DND-41 (cell line): ENCODE data around the gene RANBP9.

ENCODE experiments used
- ATAC-seq: fragments of 200-7000 bp; cut with Tn5 transposase; 3 replicates; pipeline ENCODE4 v1.9.1; 2021; ENCODE audit warnings: low read depth; ENCODE audit not compliant: insufficient read depth
- DNase-seq: peaks from one replicate; pipeline ENCODE4 v3.0.0-alpha.2; 2020
- H2AFZ ChIP-seq: 2 replicates; pipeline ENCODE4 v1.6.0; 2012; ENCODE audit warnings: low read depth, low read length
- H3K27ac ChIP-seq: 2 replicates; pipeline ENCODE4 v1.5.1; 2012; ENCODE audit warnings: low read length, inconsistent platforms
- H3K27me3 ChIP-seq: fragments of 200-600 bp; sonication (generic); 2 replicates; pipeline ENCODE4 v1.6.0; 2012; ENCODE audit warnings: low read length, mild to moderate bottlenecking, inconsistent platforms; ENCODE audit not compliant: insufficient read depth, poor library complexity
- H3K36me3 ChIP-seq: 2 replicates; pipeline ENCODE4 v1.5.1; 2012; ENCODE audit warnings: low read length, inconsistent platforms; ENCODE audit not compliant: insufficient read depth
- H3K4me1 ChIP-seq: 2 replicates; pipeline ENCODE4 v1.5.1; 2012; ENCODE audit warnings: mild to moderate bottlenecking, low read length; ENCODE audit not compliant: insufficient read depth
- H3K4me2 ChIP-seq: 2 replicates; pipeline ENCODE4 v1.6.0; 2012; ENCODE audit warnings: mild to moderate bottlenecking, moderate library complexity, low read length, inconsistent platforms; ENCODE audit not compliant: insufficient read depth
- H3K4me3 ChIP-seq, 2 experiments: fragments of 200-600 bp in 1 of 2; shearing (Covaris generic) in 1 of 2; 2 replicates each; pipeline ENCODE4 v1.5.1; 2012 to 2016; ENCODE audit warnings: inconsistent platforms in 2 of 2, low read length in 2 of 2, mild to moderate bottlenecking in 2 of 2, low read depth in 1 of 2, moderate library complexity in 1 of 2
- H3K79me2 ChIP-seq: 2 replicates; pipeline ENCODE4 v1.6.0; 2012; ENCODE audit warnings: low read length, inconsistent platforms; ENCODE audit not compliant: insufficient read depth
- H3K9ac ChIP-seq: 2 replicates; pipeline ENCODE4 v1.6.0; 2012; ENCODE audit warnings: low read depth, mild to moderate bottlenecking, inconsistent platforms, low read length, moderate library complexity
- H3K9me3 ChIP-seq: 2 replicates; pipeline ENCODE4 v1.5.1; 2012; ENCODE audit warnings: low read length, moderate library complexity, mild to moderate bottlenecking, inconsistent platforms; ENCODE audit not compliant: insufficient read depth, severe bottlenecking
- H4K20me1 ChIP-seq: 2 replicates; pipeline ENCODE4 v1.6.0; 2012; ENCODE audit warnings: low read length; ENCODE audit not compliant: insufficient read depth
- EZH2 ChIP-seq: IDR thresholded peaks from 3 replicates; pipeline ENCODE4 v1.6.1; 2012; ENCODE audit warnings: borderline replicate concordance, low read depth, mild to moderate bottlenecking, moderate library complexity, low read length, inconsistent platforms; ENCODE audit not compliant: severe bottlenecking
- TF ChIP-seq, protein P1 (sequence below): IDR thresholded peaks from 2 replicates; pipeline ENCODE4 v1.5.1; 2012; ENCODE audit warnings: borderline replicate concordance, low read length, moderate library complexity, mild to moderate bottlenecking; ENCODE audit not compliant: poor library complexity, severe bottlenecking; ENCODE audit errors: extremely low read depth

RANBP9 gene

DNA sequence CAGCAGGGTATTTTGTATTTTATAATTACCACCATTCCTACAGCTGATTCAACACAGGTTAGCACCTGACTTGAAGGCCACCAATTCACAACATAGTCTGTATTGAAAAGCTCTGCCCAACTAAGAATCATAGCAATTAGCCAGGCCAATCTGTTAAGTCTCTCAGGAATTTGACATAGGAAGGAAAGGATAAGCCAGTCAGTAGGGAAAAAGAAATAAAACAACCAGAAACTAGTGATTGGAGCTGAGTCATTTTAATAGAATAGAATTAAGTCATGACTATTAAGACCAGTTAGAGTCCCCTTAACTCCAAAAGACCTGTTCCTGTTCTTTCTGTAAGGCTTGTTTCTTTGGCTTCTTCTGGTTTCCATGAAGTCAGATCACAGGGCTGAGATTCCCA is 8.1 kb downstream of the RANBP9 start:
- H3K4me2 ChIP-seq, result no peak overlapping the region
- TF ChIP-seq, protein P1, sequence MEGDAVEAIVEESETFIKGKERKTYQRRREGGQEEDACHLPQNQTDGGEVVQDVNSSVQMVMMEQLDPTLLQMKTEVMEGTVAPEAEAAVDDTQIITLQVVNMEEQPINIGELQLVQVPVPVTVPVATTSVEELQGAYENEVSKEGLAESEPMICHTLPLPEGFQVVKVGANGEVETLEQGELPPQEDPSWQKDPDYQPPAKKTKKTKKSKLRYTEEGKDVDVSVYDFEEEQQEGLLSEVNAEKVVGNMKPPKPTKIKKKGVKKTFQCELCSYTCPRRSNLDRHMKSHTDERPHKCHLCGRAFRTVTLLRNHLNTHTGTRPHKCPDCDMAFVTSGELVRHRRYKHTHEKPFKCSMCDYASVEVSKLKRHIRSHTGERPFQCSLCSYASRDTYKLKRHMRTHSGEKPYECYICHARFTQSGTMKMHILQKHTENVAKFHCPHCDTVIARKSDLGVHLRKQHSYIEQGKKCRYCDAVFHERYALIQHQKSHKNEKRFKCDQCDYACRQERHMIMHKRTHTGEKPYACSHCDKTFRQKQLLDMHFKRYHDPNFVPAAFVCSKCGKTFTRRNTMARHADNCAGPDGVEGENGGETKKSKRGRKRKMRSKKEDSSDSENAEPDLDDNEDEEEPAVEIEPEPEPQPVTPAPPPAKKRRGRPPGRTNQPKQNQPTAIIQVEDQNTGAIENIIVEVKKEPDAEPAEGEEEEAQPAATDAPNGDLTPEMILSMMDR, result no peak
- no peak for TF ChIP-seq EZH2
- H3K4me3 ChIP-seq, result no peak overlapping the region
- H3K4me1 ChIP-seq, result peaks cover 28% of the 10 kb centered on the region
- no peak overlapping the region for H3K9ac ChIP-seq
- peaks cover 86% of the 10 kb centered on the region for H4K20me1 ChIP-seq
- no peaks in the 10 kb centered on the region for H3K27me3 ChIP-seq
- no peaks in the 10 kb centered on the region for H3K9me3 ChIP-seq
- H3K27ac ChIP-seq, result no peak overlapping the region
- peaks cover 100% of the 10 kb centered on the region for H3K79me2 ChIP-seq
- ATAC-seq, result no peak
- H3K36me3 ChIP-seq, result peaks cover 34% of the 10 kb centered on the region
- H2AFZ ChIP-seq, result no peak overlapping the region
- DNase-seq, result no peak

DNA sequence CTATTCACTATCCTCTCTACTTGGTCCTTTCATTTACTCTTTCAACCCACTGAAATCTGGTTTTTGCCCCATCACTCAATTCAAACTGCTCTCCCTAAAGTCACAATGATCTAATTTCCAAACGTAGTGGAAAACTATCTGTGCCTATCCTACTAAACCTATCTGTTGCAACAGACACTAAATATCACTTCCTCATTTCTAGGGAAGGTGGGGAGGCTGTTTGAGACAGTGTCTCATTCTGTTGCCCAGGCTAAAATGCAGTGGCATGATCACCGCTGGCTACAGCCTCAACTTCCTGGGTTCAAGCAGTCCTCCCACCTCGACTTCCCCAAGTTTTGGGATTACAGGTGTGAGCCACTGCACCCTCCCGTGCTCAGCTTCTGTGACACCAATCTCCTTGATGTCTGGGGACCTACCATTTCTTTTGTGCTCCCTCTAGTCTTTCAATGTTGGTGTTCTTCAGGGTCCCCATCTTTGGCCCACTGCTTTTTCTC is 8.8 kb downstream of the RANBP9 start:
- Histone ChIP-seq H4K20me1 (peaks cover 80% of the 10 kb centered on the region), H2AFZ (no peak overlapping the region), H3K4me1 (peaks cover 22% of the 10 kb centered on the region), H3K79me2 (peaks cover 100% of the 10 kb centered on the region), H3K27me3 (no peaks in the 10 kb centered on the region), H3K27ac (peak overlapping the region; percentile 1; the same call in 1 of the 2 replicates), H3K4me3 (no peak overlapping the region), H3K9ac (no peak overlapping the region), H3K4me2 (no peak overlapping the region), H3K9me3 (no peaks in the 10 kb centered on the region), H3K36me3 (peaks cover 34% of the 10 kb centered on the region)
- no peak for TF ChIP-seq EZH2
- TF ChIP-seq, protein P1, result no peak
- DNase-seq (no peak), ATAC-seq (no peak)

DNA sequence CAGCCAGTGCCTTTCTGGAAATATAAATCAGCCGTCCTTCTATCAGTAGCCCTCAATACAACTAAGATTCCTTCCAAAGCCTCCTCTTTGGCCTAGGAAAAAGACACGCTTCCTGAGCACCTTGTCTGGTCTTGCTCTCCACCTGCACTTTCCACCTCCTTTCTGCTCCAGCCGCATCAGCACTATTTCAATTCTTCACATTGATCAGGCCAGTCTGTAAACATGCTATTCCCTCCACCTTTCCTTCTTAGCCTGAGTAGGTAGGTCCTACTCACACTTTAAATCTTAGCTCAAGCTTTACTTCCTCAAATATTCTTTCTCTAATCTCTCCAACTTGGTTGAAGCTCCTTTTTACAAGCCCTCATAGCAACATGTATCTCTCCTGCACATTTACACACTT is 11.4 kb downstream of the RANBP9 start:
- Histone ChIP-seq H4K20me1 (peaks cover 77% of the 10 kb centered on the region), H3K27ac (no peak overlapping the region), H3K4me2 (no peak overlapping the region), H2AFZ (no peak overlapping the region), H3K4me1 (peaks cover 14% of the 10 kb centered on the region; the same call in 1 of the 2 replicates), H3K4me3 (no peak overlapping the region), H3K27me3 (no peaks in the 10 kb centered on the region), H3K36me3 (peaks cover 51% of the 10 kb centered on the region), H3K79me2 (peaks cover 100% of the 10 kb centered on the region), H3K9ac (no peak overlapping the region), H3K9me3 (no peaks in the 10 kb centered on the region)
- ATAC-seq (no peak), DNase-seq (no peak)
- TF ChIP-seq EZH2, result no peak
- TF ChIP-seq, protein P1, result no peak
